CD4-positive, alpha-beta memory T cell (primary cell): Measurements from ENCODE around the gene KCTD16. TPM values are rescaled to one million over a fixed set of nuclear protein-coding genes. Genes with fewer than 3 reads are reported as not detected.

Source experiments
- CTCF ChIA-PET: fragments of 350-600 bp; sonication (Branson Sonifier 250); formaldehyde crosslinking; loops from one replicate; lab custom pipeline; 2021; ENCODE audit warnings: inconsistent platforms; ENCODE audit not compliant: partially characterized antibody; lab: Charles Lee
- POLR2A ChIA-PET: fragments of 350-600 bp; sonication (Branson Sonifier 250); formaldehyde crosslinking; loops from one replicate; lab custom pipeline; 2021; ENCODE audit not compliant: partially characterized antibody; lab: Charles Lee
- DNase-seq, 5 donors: peaks; one replicate each; pipeline versions ENCODE4 v3.0.0 to v3.0.0-alpha.2; 2020 to 2022; ENCODE audit warnings: mixed read lengths in 1 of 5
- H3K27ac ChIP-seq: one replicate; pipeline ENCODE4 v1.7.0; 2013; ENCODE audit warnings: low read depth, low read length
- H3K27me3 ChIP-seq: 2 replicates; pipeline ENCODE4 v1.7.0; 2013; ENCODE audit warnings: mild to moderate bottlenecking, low read length, moderate library complexity; ENCODE audit not compliant: insufficient read depth
- H3K36me3 ChIP-seq: 2 replicates; pipeline ENCODE4 v1.7.0; 2013; ENCODE audit warnings: mild to moderate bottlenecking, low read length, moderate library complexity; ENCODE audit not compliant: insufficient read depth
- H3K4me1 ChIP-seq: 2 replicates; pipeline ENCODE4 v1.7.0; 2013; ENCODE audit warnings: mild to moderate bottlenecking, low read length, moderate library complexity; ENCODE audit not compliant: insufficient read depth
- H3K4me3 ChIP-seq, 2 donors: one replicate each; pipeline ENCODE4 v1.7.0; 2013; ENCODE audit warnings: low read length in 2 of 2, mild to moderate bottlenecking in 1 of 2
- H3K9me3 ChIP-seq, 2 donors: one replicate each; pipeline ENCODE4 v1.7.0; 2013; ENCODE audit warnings: low read length in 2 of 2, control low read depth in 1 of 2; ENCODE audit not compliant: control insufficient read depth in 1 of 2
- H3K27ac Mint-ChIP-seq, 7 donors: one replicate each; pipeline ENCODE4 v1.8.0; 2020 to 2021; ENCODE audit warnings: mixed read lengths in 7 of 7, mild to moderate bottlenecking in 6 of 7, inconsistent platforms in 3 of 7, moderate library complexity in 3 of 7
- H3K27me3 Mint-ChIP-seq, 2 donors: one replicate each; pipeline ENCODE4 v1.8.0; 2020 to 2021; ENCODE audit warnings: mixed read lengths in 2 of 2
- H3K36me3 Mint-ChIP-seq, 2 donors: one replicate each; pipeline ENCODE4 v1.8.0; 2020 to 2021; ENCODE audit warnings: mixed read lengths in 2 of 2, inconsistent platforms in 1 of 2, mild to moderate bottlenecking in 1 of 2
- H3K4me1 Mint-ChIP-seq, 4 donors: one replicate each; pipeline ENCODE4 v1.8.0; 2020 to 2021; ENCODE audit warnings: mixed read lengths in 4 of 4, mild to moderate bottlenecking in 1 of 4
- H3K4me3 Mint-ChIP-seq, 8 donors: one replicate each; pipeline ENCODE4 v1.8.0; 2020 to 2021; ENCODE audit warnings: mixed read lengths in 8 of 8, mild to moderate bottlenecking in 7 of 8, moderate library complexity in 6 of 8, inconsistent platforms in 3 of 8
- H3K9me3 Mint-ChIP-seq, 8 donors: one replicate each; pipeline ENCODE4 v1.8.0; 2020 to 2021; ENCODE audit warnings: mixed read lengths in 8 of 8, mild to moderate bottlenecking in 5 of 8, inconsistent platforms in 3 of 8, moderate library complexity in 1 of 8
- intact Hi-C: fragments of 100-400 bp; cut with micrococcal nuclease; formaldehyde crosslinking; loops from one replicate; pipeline ENCODE4 v1.15.1; 2023
- polyA plus RNA-seq, 2 donors: library from polyadenylated mRNA; unstranded; fragments of 300-500 nt; fragmentation: Illumina TruSeq; gene quantifications; one replicate each; pipeline ENCODE4 v1.2.3, GENCODE V29; 2021
- total RNA-seq, 2 experiments: library from RNA; stranded (reverse); gene quantifications; one replicate each; pipeline ENCODE4 v1.2.3, GENCODE V29; 2021

The KCTD16 gene
- total and polyA plus RNA-seq, 4 experiments from 2014 or later: 0.03 to 0.20 (median 0.14) TPM; not detected in 1

DNA sequence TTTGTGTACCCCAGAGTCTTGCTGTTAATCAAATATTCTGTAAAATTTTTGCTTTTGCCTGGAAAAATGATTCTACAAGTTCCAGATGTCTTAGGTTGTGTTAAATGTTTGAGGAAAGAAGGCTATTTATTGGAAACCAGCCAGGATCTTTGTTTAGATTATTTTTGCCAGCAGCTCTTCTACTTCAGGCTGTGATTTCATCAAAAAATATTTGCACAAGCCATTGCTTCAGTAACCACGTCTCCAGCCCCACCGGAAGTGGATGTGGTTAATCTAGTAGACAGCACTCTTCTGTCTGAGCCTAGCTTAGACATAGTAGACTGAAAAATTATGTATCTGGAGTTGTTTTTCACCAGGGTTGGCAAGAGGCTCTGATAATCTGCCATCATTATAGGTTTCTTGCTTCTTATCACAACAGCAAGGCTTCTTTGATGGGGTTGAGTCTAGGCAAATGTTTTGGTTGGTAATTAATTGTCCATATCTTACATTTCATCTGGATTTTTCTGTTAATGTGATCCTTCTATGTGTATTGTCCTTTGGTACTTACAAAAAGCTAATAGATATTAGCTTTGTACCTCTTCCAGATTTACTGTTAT, 17.1 kb downstream of the KCTD16 start:
- H3K36me3 ChIP-seq: no peaks in the 10 kb centered on the region
- peak overlapping the region; percentile 15 to 91 (median 78) for H3K4me3 Mint-ChIP-seq
- H3K27ac Mint-ChIP-seq: peak overlapping the region in 2 of 7 donors; percentile 91 to 98
- H3K4me1 ChIP-seq: peaks cover 90% of the 10 kb centered on the region
- H3K36me3 Mint-ChIP-seq: no peaks in the 10 kb centered on the region
- DNase-seq: peak; percentile 82 to 96 (median 84)
- POLR2A ChIA-PET: interaction anchor here (0.6 to 9.8 kb wide), 12 partner anchors 17 to 1928 kb away, joined by 3 to 150 read pairs (median 5); partner anchors contain the start of genes KCTD16, NR3C1 and YIPF5
- peak overlapping the region; percentile 78 for H3K27ac ChIP-seq
- H3K4me1 Mint-ChIP-seq: peaks cover 11 to 58% (median 50%) of the 10 kb centered on the region in 4 donors
- CTCF ChIA-PET: interaction anchor here (0.7 to 11.6 kb wide), 12 partner anchors 8 to 1475 kb away, joined by 3 to 138 read pairs (median 4); partner anchors contain the start of genes KCTD16 and YIPF5
- H3K4me3 ChIP-seq: peak overlapping the region in 1 of 2 donors; percentile 17
- no peaks in the 10 kb centered on the region for H3K27me3 Mint-ChIP-seq
- intact Hi-C loops: loop anchor here (1.0 to 2.0 kb wide), 3 partner anchors 17 to 1185 kb away; partner anchors contain the start of genes KCTD16 and YIPF5
- H3K9me3 ChIP-seq: no peaks in the 10 kb centered on the region
- no peaks in the 10 kb centered on the region for H3K27me3 ChIP-seq
- no peaks in the 10 kb centered on the region for H3K9me3 Mint-ChIP-seq

DNA sequence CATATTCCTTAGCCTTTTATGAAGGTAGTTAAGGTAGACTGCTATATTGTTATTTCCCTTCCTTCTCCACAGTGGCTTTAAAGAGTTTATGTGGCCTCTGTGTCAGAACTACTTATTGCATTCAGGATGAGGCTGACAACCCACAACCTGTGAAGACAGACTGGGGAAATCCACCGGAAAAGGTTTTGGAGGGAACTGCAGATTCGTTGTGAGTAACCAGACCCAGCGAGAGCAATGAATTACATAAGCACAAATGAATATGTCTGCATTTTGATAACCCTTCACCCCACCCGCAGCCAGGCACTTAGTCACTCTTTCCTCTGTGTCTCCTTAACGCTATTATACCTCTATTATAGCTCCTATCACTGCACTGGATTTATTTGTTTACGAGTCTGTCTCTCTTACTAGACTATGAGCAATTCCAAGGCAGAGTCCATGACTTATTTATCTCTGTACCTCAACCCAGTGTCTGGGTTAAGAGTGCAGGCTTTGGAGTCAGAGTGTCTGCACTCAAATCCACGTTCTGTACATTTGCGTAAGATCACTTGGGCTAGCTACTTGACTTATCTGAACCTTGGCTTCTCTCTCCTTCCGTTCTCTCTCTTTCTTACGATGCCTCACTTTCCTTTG, 19.2 kb downstream of the KCTD16 start:
- Mint-ChIP-seq H3K27ac (peak overlapping the region in 2 of 7 donors; percentile 91 to 98), H3K36me3 (no peaks in the 10 kb centered on the region), H3K9me3 (no peaks in the 10 kb centered on the region), H3K4me3 (peak overlapping the region; percentile 47 to 91 (median 84)), H3K27me3 (no peaks in the 10 kb centered on the region), H3K4me1 (peaks cover 4 to 52% (median 44%) of the 10 kb centered on the region in 4 donors)
- Histone ChIP-seq H3K27me3 (no peaks in the 10 kb centered on the region), H3K27ac (peak overlapping the region; percentile 78), H3K36me3 (no peaks in the 10 kb centered on the region), H3K9me3 (no peaks in the 10 kb centered on the region), H3K4me3 (peak overlapping the region in 1 of 2 donors; percentile 11), H3K4me1 (peaks cover 76% of the 10 kb centered on the region)
- peak; percentile 85 to 98 (median 89) for DNase-seq
- POLR2A ChIA-PET: interaction anchor here (1.2 to 9.8 kb wide), 6 partner anchors 14 to 1187 kb away, joined by 4 to 150 read pairs (median 11); partner anchors contain the start of genes KCTD16, NR3C1 and YIPF5
- intact Hi-C loops: loop anchor here (2.0 to 5.0 kb wide), 7 partner anchors 223 to 1992 kb away; partner anchors contain the start of gene LARS1
- CTCF ChIA-PET: interaction anchor here (0.6 to 11.6 kb wide), 12 partner anchors 9 to 1477 kb away, joined by 3 to 138 read pairs (median 6); partner anchors contain the start of genes KCTD16, NR3C1 and YIPF5

DNA sequence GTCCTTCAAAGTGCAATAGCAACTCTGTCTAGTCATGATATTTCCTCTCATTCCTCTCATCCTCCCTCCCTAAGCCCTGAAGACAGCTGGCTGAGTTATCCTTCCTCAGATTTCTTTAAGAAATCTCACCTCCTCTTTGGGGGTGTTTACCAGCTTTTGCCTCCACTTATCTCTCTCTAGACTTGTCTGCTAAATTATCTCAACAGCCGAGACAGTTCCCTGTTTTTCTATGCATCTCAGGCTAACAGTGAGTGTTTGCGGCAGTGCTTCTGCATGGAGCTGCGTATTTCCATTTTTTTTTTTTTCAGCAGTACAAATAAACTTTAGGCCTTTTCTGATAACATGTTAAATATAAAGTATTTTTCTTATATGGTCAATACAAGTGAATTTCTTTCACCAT, 20.9 kb downstream of the KCTD16 start:
- ChIA-PET POLR2A (interaction anchor here (0.9 to 9.8 kb wide), 6 partner anchors 21 to 1189 kb away, joined by 3 to 150 read pairs (median 9); partner anchors contain the start of genes KCTD16, NR3C1 and YIPF5), CTCF (interaction anchor here (0.7 to 11.6 kb wide), 21 partner anchors 7 to 1478 kb away, joined by 3 to 138 read pairs (median 5); partner anchors contain the start of genes KCTD16, NR3C1 and YIPF5)
- H3K9me3 ChIP-seq: no peaks in the 10 kb centered on the region
- peak overlapping the region in 1 of 2 donors; percentile 32 for H3K4me3 ChIP-seq
- H3K4me1 Mint-ChIP-seq: peaks cover 0 to 43% (median 38%) of the 10 kb centered on the region in 4 donors
- H3K27ac ChIP-seq: peak overlapping the region; percentile 78
- no peaks in the 10 kb centered on the region for H3K36me3 ChIP-seq
- H3K4me3 Mint-ChIP-seq: peak overlapping the region in 2 of 8 donors; percentile 38 to 52
- H3K4me1 ChIP-seq: peaks cover 60% of the 10 kb centered on the region
- no peaks in the 10 kb centered on the region for H3K36me3 Mint-ChIP-seq
- no peaks in the 10 kb centered on the region for H3K9me3 Mint-ChIP-seq
- no peak overlapping the region for H3K27ac Mint-ChIP-seq
- no peaks in the 10 kb centered on the region for H3K27me3 ChIP-seq
- no peak for DNase-seq
- intact Hi-C loops: loop anchor here (5.0 kb wide), 5 partner anchors 224 to 1991 kb away; partner anchors contain the start of gene LARS1
- no peaks in the 10 kb centered on the region for H3K27me3 Mint-ChIP-seq

DNA sequence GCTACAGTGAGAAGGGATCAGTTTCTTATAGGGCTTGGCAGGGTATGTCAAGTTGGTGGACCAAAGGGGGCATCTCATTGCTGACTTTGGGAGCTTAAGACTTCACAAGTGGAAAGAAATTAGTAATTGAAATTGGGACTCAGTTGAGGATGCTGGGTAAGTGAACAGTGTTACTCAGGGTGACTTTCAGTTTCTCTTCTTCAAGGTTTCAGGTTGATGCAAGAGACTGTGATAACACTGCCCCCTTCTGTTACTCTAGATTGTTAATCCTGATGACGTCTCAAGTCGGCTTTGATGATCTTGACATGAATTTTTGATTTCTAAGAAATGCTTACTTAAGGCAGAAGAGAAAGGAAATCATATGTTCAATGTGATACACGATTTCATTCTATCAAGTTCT, 21.3 kb downstream of the KCTD16 start:
- H3K36me3 ChIP-seq: no peaks in the 10 kb centered on the region
- no peaks in the 10 kb centered on the region for H3K9me3 ChIP-seq
- H3K27me3 ChIP-seq: no peaks in the 10 kb centered on the region
- ChIA-PET CTCF (interaction anchor here (0.7 to 11.6 kb wide), 20 partner anchors 9 to 1479 kb away, joined by 3 to 138 read pairs (median 6); partner anchors contain the start of genes KCTD16, NR3C1 and YIPF5), POLR2A (interaction anchor here (0.9 to 9.8 kb wide), 5 partner anchors 21 to 1190 kb away, joined by 3 to 150 read pairs (median 4); partner anchors contain the start of genes KCTD16, NR3C1 and YIPF5)
- no peak overlapping the region for H3K27ac Mint-ChIP-seq
- H3K4me1 Mint-ChIP-seq: peaks cover 0 to 40% (median 35%) of the 10 kb centered on the region in 4 donors
- H3K9me3 Mint-ChIP-seq: no peaks in the 10 kb centered on the region
- DNase-seq: peak; percentile 73 to 86 (median 82)
- H3K4me1 ChIP-seq: peaks cover 55% of the 10 kb centered on the region
- intact Hi-C loops: loop anchor here (1.0 to 5.0 kb wide), 9 partner anchors 22 to 1990 kb away; partner anchors contain the start of genes KCTD16, LARS1 and YIPF5
- H3K27me3 Mint-ChIP-seq: no peaks in the 10 kb centered on the region
- H3K4me3 ChIP-seq: peak overlapping the region in 1 of 2 donors; percentile 32
- no peaks in the 10 kb centered on the region for H3K36me3 Mint-ChIP-seq
- no peak overlapping the region for H3K4me3 Mint-ChIP-seq
- H3K27ac ChIP-seq: peak overlapping the region; percentile 78

DNA sequence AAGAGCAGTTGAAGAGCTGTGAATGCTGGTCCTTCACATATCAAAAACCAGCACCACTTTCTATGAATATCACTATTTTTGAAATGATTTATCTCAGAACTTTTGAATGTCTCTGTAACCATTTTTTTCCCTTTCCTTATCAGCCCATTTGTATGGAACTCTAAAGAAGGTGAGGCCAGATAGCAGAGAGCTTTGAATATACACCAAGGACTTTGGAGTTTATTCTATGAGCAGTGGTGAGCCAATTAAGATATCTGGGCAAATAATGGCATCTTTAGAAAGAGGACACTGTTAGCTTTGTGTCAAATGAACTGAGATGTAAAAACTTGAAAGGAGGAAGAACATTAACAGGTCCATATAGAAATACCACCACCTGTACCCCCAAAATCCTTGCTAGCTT, 22.0 kb downstream of the KCTD16 start:
- H3K27me3 ChIP-seq: no peaks in the 10 kb centered on the region
- H3K36me3 Mint-ChIP-seq: no peaks in the 10 kb centered on the region
- DNase-seq: no peak
- H3K9me3 Mint-ChIP-seq: no peaks in the 10 kb centered on the region
- ChIA-PET CTCF (interaction anchor here (0.7 to 11.6 kb wide), 19 partner anchors 9 to 1633 kb away, joined by 3 to 138 read pairs (median 5); partner anchors contain the start of genes KCTD16 and YIPF5), POLR2A (interaction anchor here (1.4 to 9.8 kb wide), 3 partner anchors 22 to 1190 kb away, joined by 4 to 150 read pairs (median 74); partner anchors contain the start of genes KCTD16, NR3C1 and YIPF5)
- no peaks in the 10 kb centered on the region for H3K27me3 Mint-ChIP-seq
- no peak overlapping the region for H3K4me3 Mint-ChIP-seq
- no peak overlapping the region for H3K27ac Mint-ChIP-seq
- no peaks in the 10 kb centered on the region for H3K9me3 ChIP-seq
- H3K4me3 ChIP-seq: no peak overlapping the region
- H3K4me1 Mint-ChIP-seq: peaks cover 0 to 34% (median 28%) of the 10 kb centered on the region in 4 donors
- peaks cover 49% of the 10 kb centered on the region for H3K4me1 ChIP-seq
- H3K27ac ChIP-seq: no peak overlapping the region
- H3K36me3 ChIP-seq: no peaks in the 10 kb centered on the region
- intact Hi-C loops: loop anchor here (1.0 to 5.0 kb wide), 9 partner anchors 22 to 1990 kb away; partner anchors contain the start of genes KCTD16, LARS1 and YIPF5

DNA sequence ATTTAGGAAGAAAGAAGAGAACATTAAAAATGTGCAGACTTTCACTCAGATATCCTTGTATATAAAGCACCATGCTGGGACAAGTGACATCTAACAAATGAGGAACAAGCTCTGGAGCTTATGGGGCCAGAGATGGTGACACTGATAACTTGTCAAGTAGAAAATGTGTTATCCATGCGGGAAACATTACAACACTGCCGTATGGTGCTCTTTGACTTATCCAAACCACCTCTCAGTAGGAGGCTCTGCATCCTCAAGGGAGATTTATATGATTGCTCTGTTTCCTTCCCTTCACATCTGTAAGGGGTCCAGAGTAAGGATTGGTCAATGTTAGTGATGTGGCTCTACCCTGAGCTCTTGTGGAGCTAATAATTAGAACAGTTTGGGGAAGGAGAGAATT, 23.5 kb downstream of the KCTD16 start:
- H3K4me3 Mint-ChIP-seq: no peak overlapping the region
- Histone ChIP-seq H3K4me1 (peaks cover 34% of the 10 kb centered on the region), H3K9me3 (no peaks in the 10 kb centered on the region), H3K27me3 (no peaks in the 10 kb centered on the region), H3K4me3 (no peak overlapping the region), H3K27ac (no peak overlapping the region), H3K36me3 (no peaks in the 10 kb centered on the region)
- no peak for DNase-seq
- H3K9me3 Mint-ChIP-seq: no peaks in the 10 kb centered on the region
- POLR2A ChIA-PET: interaction anchor here (9.8 kb wide), 1 partner anchor 23 kb away, joined by 150 read pairs; the partner anchor contains the start of genes KCTD16 and YIPF5
- no peaks in the 10 kb centered on the region for H3K36me3 Mint-ChIP-seq
- H3K4me1 Mint-ChIP-seq: peaks cover 0 to 20% (median 14%) of the 10 kb centered on the region in 4 donors
- no peak overlapping the region for H3K27ac Mint-ChIP-seq
- intact Hi-C loops: loop anchor here (5.0 kb wide), 5 partner anchors 227 to 1988 kb away; partner anchors contain the start of gene LARS1
- peaks cover 2 to 4% of the 10 kb centered on the region in 2 donors for H3K27me3 Mint-ChIP-seq
- CTCF ChIA-PET: interaction anchor here (1.0 to 11.6 kb wide), 6 partner anchors 7 to 1632 kb away, joined by 3 to 138 read pairs (median 16); partner anchors contain the start of genes KCTD16 and YIPF5
